BJ (cell line): Measurements from ENCODE around the gene BEGAIN. TPM values are rescaled to one million over a fixed set of nuclear protein-coding genes. Genes with fewer than 3 reads are reported as not detected.

ENCODE experiments used
- CTCF ChIA-PET: fragments of 350-600 bp; formaldehyde crosslinking; extraction: SDS; loops from one replicate; lab custom pipeline; 2021; ENCODE audit warnings: antibody characterized with exemption, inconsistent platforms; lab: Yijun Ruan, JAX
- POLR2A ChIA-PET: fragments of 300-600 bp; sonication (Branson Sonifier 250); formaldehyde crosslinking; extraction: SDS; loops from one replicate; lab custom pipeline; 2021; ENCODE audit warnings: antibody characterized with exemption; lab: Charles Lee
- DNase-seq: peaks from one replicate; pipeline ENCODE4 v3.0.0-alpha.2; 2011; ENCODE audit warnings: low read depth
- H3K27me3 ChIP-seq: 2 replicates; pipeline ENCODE4 v1.6.0; 2011; ENCODE audit warnings: low read length; ENCODE audit not compliant: control insufficient read depth, insufficient read depth
- H3K36me3 ChIP-seq: 2 replicates; pipeline ENCODE4 v1.5.1; 2011; ENCODE audit warnings: low read length; ENCODE audit not compliant: control insufficient read depth, insufficient read depth
- H3K4me3 ChIP-seq: 2 replicates; pipeline ENCODE4 v1.5.1; 2011; ENCODE audit warnings: low read depth, mild to moderate bottlenecking, control low read depth, low read length
- CTCF ChIP-seq: IDR thresholded peaks from 2 replicates; pipeline ENCODE4 v1.5.1; 2011; ENCODE audit warnings: low read depth, mild to moderate bottlenecking, control low read depth, inconsistent platforms, low read length, moderate library complexity; ENCODE audit not compliant: insufficient read depth
- polyA plus RNA-seq: library from polyadenylated mRNA; depleted of rRNA; stranded (reverse); fragments of >200 nt; gene quantifications from 2 replicates; pipeline ENCODE4 v1.2.3, GENCODE V29; 2011

The BEGAIN gene
- polyA plus RNA-seq, 1 experiment = 0.22 TPM

- H3K4me3 ChIP-seq = no peak overlapping the region
- POLR2A ChIA-PET = no interaction called here
- CTCF ChIA-PET = no interaction called here
- DNase-seq = no peak
- H3K36me3 ChIP-seq = no peaks in the 10 kb centered on the region
- no peak for TF ChIP-seq CTCF
- H3K27me3 ChIP-seq = peaks cover 4% of the 10 kb centered on the region; the same call in 1 of the 2 replicates
Measured at GRCh38 chr14:100554696-100555320, 32.4 kb downstream of the BEGAIN start.

- CTCF ChIA-PET = no interaction called here
- no peaks in the 10 kb centered on the region for H3K36me3 ChIP-seq
- no peak for TF ChIP-seq CTCF
- no peak overlapping the region for H3K4me3 ChIP-seq
- POLR2A ChIA-PET = no interaction called here
- peaks cover 5% of the 10 kb centered on the region; the same call in 1 of the 2 replicates for H3K27me3 ChIP-seq
- no peak for DNase-seq
Measured at GRCh38 chr14:100554082-100554677, 33.0 kb downstream of the BEGAIN start.

GRCh38 chr14:100553471-100553870 is 33.7 kb downstream of the BEGAIN start:
- no peak for DNase-seq
- POLR2A ChIA-PET = no interaction called here
- TF ChIP-seq CTCF = no peak
- H3K4me3 ChIP-seq = no peak overlapping the region
- peaks cover 5% of the 10 kb centered on the region; the same call in 1 of the 2 replicates for H3K27me3 ChIP-seq
- CTCF ChIA-PET = no interaction called here
- no peaks in the 10 kb centered on the region for H3K36me3 ChIP-seq

- DNase-seq = no peak
- CTCF ChIA-PET = no interaction called here
- no peaks in the 10 kb centered on the region for H3K36me3 ChIP-seq
- H3K27me3 ChIP-seq = peaks cover 4% of the 10 kb centered on the region; the same call in 1 of the 2 replicates
- POLR2A ChIA-PET = no interaction called here
- H3K4me3 ChIP-seq = no peak overlapping the region
- no peak for TF ChIP-seq CTCF
Measured at GRCh38 chr14:100552524-100553125, 34.6 kb downstream of the BEGAIN start.

GRCh38 chr14:100551056-100551455 is 36.2 kb downstream of the BEGAIN start:
- ChIA-PET POLR2A (no interaction called here), CTCF (no interaction called here)
- no peak for DNase-seq
- no peaks in the 10 kb centered on the region for H3K36me3 ChIP-seq
- H3K27me3 ChIP-seq = peaks cover 4% of the 10 kb centered on the region; the same call in 1 of the 2 replicates
- H3K4me3 ChIP-seq = no peak overlapping the region
- no peak for TF ChIP-seq CTCF
